Hematopoietic multipotent progenitor cell treated with erythropoietin and hydrocortisone succinate and interleukin-3 and kit ligand, for 6 days (in vitro differentiated cells): ENCODE data around the gene ZNF783.

Source experiments
- DNase-seq: peaks from one replicate; pipeline ENCODE4 v3.0.0-alpha.2; 2015

The ZNF783 gene

GRCh38 chr7:149283321-149283720 lies 21.3 kb downstream of the ZNF783 start:
- DNase-seq = no peak

DNA sequence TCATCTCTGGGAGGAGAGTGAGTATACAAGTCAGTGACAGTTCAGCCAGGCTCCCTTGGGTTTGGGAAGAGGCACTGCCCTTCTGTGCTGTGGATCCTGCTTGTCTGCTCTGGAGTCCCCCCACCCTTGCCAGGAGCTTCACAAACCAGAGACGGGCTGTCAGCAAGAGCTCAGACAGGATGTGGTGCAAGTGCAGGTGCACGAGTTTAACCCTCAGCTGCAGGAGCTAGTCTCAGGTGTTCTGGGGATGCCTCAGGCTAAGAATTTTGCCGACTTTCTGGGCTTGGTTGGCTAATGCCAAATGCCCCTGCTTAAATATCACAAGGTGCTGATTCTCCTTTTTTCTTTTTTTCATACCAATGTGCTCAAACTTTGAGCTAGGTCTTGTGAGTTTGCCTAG lies 22.3 kb downstream of the ZNF783 start:
- no peak for DNase-seq

- DNase-seq = peak; percentile 96
Measured at GRCh38 chr7:149284850-149285585, 23.0 kb downstream of the ZNF783 start.

GRCh38 chr7:149285603-149286002 lies 23.6 kb downstream of the ZNF783 start:
- peak; percentile 30 for DNase-seq

- DNase-seq = no peak
Measured at GRCh38 chr7:149286811-149287400, 24.9 kb downstream of the ZNF783 start.

DNA sequence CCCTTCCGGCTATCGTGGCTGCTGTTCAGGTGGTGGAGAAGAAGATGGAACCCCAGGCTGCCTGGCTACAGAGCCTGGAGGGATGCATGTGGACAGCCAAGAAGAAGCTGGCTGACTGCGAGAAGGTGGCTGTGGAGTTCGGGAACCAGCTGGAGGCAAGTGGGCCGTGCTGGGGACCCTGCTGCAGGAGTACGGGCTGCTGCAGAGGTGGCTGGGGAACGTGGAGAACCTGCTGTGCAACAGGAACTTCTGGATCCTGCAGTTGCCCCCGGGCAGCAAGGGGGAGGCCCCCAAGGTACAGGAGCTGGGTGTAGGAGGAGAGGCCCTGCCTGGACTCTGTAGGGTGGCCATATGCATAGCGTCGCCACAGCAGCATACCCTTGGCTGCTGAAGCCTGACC lies 25.6 kb downstream of the ZNF783 start:
- no peak for DNase-seq

- no peak for DNase-seq
Measured at GRCh38 chr7:149289262-149289661, 27.3 kb downstream of the ZNF783 start.

- no peak for DNase-seq
Measured at GRCh38 chr7:149289856-149290255, 27.9 kb downstream of the ZNF783 start.

GRCh38 chr7:149291036-149291780 lies 29.2 kb downstream of the ZNF783 start:
- DNase-seq = no peak

DNA sequence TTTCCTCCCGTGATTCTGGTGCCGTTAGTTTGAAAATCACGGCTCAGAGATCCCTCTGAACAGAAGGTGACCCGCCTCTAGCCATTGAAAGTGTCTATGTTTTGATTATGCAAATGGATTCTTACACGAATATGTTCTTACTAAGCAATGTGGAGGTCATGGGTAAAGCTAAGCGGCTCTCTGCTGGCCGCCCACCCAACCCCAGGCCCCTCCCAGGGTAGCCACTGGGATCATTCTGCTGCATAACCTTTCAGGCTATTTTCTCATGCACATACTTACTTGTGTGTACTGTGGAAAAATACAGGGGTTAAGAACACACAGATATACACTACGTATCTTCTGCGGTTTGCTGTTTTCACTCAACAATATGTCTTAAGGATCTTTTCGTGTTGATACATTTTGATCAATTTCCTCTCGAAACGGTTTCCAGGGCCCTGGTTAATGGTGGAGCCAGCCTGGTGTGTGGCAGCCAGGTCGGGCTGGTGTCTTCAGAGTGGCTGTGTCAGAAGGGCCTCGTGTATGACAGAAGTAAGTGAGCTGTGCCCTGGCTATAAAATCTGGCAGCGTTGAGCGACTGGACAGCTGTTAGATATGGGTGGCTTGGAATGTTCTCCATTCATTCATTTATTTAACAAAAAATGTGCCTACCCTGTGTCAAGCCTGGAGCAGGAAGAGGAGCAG lies 29.9 kb downstream of the ZNF783 start:
- DNase-seq = no peak

DNA sequence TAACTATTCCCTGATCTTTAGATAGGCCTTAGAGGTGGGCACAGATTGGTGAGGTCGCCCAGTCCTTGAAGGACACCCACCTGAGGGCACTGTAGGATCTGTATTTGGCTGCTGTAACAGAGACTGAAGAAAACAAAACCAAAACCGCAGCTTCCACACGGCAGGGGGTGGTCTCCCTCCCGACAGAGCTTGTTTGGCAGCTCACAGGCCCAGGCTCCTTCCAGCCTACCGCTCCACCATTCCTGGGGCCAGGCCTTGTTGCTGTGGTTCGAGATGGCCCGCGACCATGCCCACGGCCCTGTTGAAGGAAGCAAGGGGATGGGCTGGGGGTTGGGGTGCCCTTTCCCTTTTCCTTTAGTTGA lies 30.4 kb downstream of the ZNF783 start:
- DNase-seq = no peak

DNA sequence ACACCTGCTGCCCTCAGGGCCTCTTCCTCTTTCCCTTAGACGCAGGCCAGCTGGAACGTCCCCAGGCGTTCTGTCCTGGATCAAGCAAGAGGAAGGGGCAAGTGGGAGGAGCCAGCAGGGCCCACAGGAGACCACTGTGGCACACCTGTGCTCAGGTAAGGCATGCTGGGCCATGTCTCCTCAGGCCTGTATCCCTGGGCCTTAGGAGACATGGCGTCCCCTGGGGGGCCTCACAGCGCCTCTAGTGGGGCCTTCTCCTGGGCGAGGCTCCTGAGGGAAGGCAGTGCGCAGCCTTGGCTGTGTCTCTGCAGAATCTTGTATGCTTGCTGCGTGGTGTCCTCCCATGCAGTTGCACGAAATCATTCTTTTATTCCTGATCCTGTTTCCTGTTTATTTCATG lies 31.3 kb downstream of the ZNF783 start:
- no peak for DNase-seq

DNA sequence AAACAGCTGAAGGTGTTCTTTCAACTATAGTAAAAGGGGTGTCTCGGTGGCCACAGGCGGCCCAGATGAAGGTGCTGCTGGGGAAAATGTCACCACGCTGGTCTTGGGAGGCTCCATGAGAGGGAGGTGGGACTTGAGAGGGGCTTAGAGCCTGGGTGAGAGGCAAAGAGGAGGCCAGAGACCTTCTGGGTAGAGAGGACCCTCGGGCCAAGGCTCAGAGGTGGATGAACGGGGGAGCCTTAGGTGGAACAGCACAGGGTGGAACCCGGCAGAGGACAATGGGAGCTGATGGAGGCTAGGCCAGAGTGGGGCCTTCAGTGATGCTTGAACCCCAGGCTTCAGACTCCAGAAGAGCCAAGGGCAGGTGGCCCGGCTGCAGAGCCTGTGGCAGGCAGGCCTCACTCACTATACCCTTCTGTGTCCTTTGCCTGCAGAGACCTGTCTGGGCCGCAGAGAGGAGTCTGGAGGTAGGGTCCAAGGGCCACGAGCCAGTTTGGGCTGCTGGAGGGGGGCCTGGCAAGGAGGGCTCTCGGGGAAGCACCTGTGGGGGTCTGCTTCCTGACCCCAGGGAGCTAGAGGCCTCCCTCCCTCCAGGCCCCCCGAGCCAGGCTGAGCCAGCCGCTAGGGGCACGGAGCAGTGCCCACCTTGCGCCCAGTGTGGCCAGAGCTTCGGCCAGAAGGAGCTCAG lies 32.1 kb downstream of the ZNF783 start:
- DNase-seq = no peak

DNA sequence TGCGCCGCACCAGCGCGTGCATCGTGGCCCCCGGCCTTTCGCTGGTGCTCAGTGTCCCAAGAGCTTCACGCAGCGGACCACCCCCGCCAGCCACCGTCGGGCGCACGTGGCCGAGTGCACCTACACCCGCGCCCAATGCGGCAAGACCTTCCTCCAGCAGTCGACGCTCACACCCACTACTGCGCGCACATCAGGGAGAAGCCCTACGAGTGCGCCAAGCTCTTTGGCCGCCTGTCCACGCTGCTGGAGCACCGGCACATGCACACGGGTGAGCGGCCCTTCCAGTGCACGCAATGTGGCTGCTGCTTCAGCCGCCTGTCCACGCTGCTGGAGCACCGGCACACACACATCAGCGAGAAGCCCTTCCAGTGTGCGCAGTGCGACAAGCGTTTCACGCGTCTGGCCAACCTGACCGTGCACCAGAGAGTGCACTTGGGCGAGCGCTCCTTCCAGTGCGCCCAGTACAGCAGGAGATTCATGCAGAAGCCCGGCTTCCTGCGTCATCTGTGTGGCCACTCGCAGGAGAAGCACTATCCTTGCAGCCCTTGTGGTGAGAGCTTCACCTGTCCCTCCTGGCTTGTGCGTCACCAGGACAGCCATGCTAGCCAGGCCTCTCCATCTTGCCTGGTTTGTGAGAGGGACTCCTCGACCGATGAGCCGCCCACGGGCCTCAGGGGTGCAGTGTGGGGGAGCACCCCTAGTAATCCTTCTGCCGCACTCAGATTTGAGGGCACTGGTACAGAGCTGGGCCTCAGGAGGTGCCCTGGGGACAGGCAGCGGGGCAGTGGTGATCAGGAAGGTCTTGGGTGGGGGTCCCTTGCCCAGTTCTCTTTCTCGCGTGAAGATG lies 32.9 kb downstream of the ZNF783 start:
- no peak for DNase-seq

- no peak for DNase-seq
Measured at GRCh38 chr7:149295481-149295850, 33.5 kb downstream of the ZNF783 start.

DNA sequence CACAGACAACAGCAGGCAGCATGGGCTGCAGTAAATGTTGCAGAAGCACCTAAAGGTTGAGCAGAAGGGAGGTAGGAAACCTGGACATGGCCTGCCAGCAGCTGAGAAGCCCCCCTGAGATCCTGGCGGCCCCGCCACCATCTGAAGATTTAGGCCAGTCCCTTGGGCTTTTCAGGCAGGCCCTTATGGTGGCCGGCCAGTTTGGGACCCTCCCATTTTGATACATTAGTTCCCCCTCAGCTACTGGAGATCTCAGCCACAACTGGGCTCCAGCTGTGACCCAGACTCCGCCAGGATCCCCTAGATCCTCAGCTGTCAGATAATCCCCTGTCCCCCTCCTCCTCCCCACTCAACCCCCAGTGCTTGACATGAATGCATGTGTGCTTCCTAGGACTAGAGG lies 34.4 kb downstream of the ZNF783 start:
- DNase-seq = no peak

DNA sequence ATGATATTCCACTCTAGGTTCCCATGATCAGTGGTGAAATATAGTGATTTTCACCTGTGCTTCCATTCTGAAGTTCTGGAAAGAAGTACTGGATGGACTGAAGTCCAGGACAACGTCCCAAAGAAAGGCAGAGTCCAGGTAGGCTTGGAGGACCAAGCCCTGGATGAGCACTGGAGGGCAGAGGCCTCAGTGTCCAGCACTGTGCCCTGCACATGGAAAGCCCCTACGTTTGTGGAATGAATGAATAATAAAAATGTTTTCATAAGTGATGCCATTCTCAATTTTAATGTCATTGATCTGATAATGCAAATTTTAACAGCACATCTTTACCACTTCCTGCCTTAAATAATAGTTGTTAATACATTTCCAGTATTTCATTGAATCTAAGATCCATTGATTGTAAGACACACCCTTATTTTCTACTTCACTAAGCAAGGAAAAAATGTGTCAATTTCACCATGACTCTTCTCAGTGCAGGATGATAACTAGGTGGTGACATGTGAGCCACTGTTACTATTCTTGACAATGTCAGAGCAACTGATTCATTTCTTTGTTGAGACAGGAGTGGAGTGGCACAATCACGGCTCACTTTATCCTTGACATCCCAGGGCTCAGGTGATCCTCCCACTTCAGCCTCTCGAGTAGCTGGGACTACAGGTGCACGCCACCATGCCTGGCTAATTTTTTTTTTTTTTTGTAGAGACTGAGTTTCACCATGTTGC lies 35.2 kb downstream of the ZNF783 start:
- DNase-seq = no peak

DNA sequence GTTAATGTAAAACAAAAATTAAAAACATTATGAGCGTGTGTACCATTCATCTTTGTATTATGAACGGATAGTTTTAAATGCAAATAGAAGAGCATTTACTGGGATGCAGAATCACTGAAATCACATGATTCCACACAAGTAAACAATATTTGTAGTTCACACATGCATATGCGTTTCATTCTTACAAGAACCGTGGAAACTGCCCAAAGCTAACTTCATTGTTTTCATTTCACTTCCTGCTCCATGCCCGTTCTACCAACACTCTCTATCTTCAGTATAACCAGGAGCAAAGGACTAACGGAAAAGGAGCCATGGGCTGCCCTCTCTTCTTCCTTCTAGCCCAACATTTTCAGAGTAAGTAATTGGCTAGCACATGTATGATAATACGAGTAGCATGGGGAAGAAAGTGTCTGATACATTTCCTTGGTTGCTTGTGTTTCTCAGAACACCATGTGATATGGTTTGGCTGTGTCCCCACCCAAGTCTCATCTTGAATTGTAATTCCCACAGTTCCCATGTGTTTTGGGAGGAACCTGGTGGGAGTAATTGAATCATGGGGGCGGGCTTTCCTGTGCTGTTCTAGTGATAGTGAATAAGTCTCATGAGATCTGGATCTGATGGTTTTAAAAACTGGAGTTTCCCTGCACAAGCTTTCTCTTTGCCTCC lies 38.8 kb downstream of the ZNF783 start:
- no peak for DNase-seq

DNA sequence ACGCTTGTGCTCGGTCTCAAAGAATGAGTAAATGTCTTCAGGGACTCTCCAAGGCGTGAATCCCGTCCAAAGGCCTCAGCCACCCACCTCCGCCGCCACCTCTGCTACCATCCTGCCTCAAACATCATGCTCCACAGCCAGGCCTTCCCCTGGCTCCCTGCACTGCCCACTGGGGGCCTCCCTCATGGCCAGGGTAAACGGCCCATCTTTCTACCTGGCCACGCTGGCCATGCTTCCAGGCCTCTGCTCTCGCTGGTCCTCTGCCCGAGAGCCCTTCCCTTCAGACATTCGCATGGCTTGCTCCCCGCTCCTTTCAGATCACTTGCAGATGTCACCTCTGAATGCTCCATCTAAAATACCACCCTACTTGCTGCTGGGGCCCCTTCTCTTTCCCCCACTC lies 40.2 kb downstream of the ZNF783 start:
- DNase-seq = no peak

DNA sequence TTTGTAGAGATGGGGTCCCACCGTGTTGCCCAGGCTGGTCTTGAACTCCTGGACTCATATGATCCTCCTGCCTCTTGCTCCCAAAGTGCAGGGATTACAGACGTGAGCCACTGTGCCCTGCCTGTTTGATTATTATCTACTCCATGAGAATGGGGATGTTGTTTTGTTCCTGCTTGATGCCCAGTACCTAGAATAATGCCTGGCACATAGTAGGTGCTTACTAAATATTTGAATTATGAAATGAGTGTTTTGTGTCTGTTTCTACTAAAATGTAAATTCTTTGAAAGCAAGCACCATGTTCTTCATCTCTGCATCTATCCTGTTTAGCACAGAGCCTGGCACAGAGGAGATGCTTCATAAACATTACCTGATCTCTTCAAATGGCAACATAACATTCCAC lies 40.9 kb downstream of the ZNF783 start:
- no peak for DNase-seq

DNA sequence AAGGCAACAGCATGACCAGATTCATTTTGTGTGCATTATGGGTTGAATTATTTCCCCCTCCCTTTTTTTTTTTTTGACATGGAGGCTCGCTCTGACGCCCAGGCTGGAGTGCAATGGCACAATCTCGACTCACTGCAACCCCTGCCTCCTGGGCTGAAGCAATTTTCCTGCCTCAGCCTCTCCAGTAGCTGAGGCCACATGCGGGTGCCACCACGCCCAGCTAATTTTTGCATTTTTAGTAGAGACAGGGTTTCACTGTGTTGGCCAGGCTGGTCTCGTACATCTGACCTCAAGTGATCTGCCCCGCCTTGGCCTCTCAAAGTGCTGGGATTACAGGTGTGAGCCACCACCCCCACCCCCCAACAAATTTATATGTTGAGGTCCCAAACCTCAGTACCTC lies 42.0 kb downstream of the ZNF783 start:
- no peak for DNase-seq
